HG02610 (cell line): ENCODE results near the gene HPS4.
"Not testable (repeated sequence)": the region's sequence is repeated elsewhere in the genome, so short reads cannot be mapped to it uniquely, and the experiment has no call there.

Source experiments
- ATAC-seq: cut with Tn5 transposase; IDR thresholded peaks from one replicate; pipeline ENCODE4 v1.9.1; 2021; ENCODE audit warnings: mild to moderate bottlenecking, moderate library complexity; ENCODE audit not compliant: unreplicated experiment

The HPS4 gene

DNA sequence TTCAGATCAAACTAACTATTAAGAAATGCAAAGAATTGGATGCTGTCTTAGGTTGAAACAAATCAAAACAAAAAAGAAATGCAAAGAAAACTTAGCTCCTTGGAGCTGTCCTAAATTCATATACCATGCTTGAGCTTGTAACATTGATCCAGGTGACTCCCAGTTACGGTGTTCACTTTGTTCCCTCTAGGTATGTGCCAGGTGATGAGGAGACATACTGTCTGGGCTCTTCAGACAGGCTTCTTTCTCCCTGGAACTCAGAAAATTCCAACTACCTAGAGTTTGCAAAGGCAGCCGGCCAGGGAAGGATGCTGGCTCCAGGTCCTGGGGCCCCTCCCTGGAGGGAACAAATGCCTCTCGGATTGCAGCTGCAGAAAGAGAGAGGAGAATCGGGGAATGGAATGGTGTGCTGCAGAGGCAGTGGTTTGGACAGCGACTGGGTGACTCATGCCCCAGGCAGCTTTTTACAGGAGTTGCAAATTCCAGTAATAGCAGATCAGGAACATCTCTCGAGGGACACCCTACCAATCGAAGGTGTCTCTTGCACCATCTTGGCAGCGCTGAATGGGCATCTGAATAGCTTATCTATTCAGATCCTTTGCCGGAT lies 66.8 kb downstream of the HPS4 start:
- ATAC-seq: no peak

DNA sequence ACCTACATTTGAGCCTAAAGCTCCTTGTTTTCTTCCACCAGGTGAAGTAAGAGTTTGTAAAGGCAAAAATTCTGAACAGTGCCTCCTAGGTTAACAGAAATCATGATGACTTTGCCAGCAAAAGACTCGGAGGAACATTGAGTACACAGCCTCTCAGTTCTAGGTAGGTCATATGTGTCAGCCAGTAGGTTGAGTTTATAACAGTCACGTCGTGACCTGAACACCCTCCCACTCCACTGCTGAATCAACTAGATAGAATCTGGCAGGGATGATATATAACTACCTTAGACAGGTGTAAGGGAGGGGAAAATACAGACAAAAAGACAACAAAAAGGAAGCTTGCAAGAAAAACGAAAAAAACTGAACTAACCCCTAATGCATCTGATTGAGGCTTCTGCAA lies 67.3 kb downstream of the HPS4 start:
- ATAC-seq: no peak

DNA sequence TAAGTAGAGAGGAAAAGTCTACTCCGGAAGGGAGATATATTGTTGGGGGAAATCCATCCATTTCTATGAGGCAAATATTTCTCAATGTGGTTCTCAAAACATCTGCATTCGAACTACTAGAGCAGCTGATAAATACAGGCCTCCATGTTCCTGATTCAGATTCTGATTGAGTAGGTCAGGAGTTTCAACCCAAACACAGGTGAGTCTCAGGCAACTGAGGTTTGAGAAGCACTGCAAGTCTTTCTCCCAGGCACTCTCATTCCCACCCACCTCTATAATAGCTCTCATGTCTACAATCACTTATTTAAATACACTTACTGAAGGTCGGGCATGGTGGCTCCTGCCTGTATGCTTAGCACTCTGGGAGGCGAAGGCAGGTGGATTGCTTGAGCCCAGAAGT lies 69.2 kb downstream of the HPS4 start:
- no peak for ATAC-seq

DNA sequence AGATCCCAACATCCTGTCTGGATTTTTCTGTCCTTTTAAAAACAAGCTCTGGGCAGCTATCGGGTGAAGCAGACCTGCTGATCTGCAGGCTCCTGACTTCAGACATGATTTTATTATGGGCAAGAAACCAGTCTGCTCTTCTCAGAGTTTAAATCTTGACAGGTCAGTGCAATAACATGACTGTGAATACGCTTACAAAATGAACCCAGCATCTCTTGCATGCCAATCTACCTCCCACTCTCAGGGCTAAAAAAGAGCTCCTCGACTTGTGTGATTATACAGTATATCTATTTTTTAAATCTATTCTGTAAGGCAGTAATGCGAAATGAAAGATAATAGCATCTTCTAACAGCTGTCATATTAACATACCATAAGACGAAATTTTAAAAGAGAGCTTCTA lies 73.2 kb downstream of the HPS4 start:
- ATAC-seq: no peak

DNA sequence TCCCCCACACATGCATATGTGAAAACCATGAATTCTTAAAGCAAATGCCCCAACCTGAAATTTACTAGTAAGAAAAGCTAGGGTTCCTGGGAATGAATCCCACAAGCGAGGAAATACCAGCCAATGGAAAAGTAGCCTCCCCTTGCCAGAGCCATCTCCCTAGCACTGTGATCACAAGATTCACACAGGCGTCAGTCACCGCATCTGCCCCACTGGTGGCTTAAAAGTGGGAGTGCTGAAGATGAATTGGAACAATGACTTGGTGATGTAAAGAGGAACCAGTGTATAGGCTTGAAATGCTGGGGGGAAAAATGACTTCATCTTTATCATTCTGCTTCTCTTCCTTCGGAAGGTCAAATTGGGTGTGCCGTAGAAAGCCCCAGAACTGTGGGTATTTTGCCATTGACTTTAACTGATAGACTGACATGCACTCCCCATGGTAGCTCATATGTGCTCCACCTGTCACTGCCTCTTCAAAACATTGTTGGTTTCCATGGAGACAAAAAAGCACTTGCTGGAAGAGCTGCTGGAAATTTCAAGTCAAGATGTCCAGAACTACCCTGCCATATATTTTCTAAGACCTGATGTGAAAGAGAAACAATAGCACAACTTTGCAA lies 73.8 kb downstream of the HPS4 start:
- no peak for ATAC-seq

DNA sequence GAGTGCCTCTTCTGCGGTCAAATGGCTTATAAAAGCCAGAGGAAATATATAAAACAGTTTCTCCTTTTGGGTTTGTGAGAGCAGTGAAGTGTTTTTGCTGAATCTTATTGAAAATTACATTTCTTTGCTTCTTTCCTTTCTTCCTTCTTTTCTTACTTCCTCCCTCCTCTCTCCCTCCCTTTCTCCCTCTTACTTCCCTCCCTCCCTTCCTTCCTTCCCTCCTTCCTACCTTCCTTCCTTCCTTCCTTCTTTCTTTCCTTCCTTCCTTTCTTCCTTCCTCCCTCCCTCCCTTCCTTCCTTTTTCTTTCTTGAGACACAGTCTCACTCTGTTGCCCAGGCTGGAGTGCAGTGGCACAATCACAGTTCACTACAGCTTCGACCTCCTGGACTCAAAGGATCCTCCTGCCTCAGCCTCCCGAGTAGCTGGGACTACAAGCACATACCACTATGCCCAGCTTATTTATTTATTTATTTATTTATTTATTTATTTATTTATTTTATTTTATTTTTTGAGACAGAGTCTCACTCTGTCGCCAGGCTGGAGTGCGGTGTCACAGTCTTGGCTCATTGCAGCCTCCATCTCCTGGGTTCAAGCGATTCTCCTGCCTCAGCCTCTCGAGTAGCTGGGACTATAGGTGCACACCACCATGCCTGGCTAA lies 74.9 kb downstream of the HPS4 start:
- ATAC-seq: not testable (repeated sequence)

DNA sequence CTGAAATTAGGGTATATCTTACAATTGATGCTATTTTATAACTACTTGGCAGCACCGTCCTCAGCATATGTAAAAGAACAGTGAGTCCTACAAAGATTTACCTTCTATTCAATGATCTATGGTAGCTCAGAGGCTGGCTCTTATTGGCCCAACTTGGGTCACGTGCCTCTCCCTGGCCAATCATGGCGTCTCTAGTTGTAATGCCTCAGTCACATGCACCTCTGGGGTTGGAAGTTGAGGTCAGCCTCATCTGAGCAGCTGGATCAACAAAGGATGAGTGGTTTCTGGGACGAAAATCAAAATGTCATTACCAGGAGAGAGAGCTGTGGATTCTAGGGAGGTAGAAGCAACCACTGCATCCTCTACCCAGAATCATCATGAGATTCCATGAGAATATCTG lies 77.5 kb downstream of the HPS4 start:
- ATAC-seq: no peak

DNA sequence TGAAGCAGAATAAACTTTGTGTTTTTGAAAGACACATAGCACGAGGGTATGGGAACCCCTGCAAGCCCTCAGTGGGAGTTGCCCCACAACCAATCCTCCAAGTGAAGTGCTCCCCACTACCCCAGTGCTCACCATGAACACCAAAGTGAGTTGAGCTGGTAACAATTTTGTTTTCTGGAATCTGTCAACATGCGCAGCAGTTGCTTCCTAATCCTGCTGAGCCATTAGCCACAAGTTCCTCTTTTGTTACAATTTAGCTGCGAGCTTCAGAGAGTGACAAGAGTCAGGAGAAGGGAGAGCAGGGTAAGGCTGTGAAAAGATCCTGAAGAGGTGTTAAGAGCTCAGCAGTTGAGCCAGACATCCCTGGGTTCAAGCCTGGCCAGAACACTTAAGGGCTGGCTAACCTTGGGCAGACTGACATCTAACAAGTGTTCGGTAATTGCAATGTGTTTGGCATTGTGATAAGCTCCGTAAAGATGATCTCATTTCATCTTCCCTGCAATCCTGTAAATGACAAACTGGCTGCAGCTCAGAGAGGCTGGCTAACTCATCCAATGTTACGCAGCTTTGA lies 78.6 kb downstream of the HPS4 start:
- ATAC-seq: no peak

DNA sequence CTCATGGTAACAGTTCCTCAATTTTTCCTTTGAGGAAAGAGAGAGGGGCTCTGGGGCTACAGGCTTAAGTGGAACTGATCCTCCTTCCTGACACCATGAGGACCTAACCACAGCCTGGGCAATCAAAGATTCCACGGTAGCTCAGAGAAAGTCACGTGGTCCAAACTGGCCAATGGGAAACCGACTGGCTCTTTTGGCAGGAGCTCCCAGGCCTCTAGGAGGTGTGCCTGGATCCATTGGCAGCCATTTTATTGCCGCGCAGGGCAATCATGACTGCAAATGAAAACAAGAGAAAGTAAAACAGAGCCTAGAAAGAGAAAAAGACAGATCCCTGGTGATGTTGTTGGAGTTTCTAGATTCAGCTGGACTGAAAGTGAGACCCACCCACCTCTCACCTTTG lies 81.9 kb downstream of the HPS4 start:
- ATAC-seq: no peak
